Measurements from ENCODE around the gene PRPH.
A peak's percentile ranks its signal among the peaks of the same experiment; 100 is the strongest.

PRPH gene

GRCh38 chr12:49347311-49348193 is 52.6 kb downstream of the PRPH start:
- DNase-seq = peak; percentile 83
